OCI-LY7 (cell line): Measurements from ENCODE around the gene GLIS1.
"Not testable (repeated sequence)": the region's sequence is repeated elsewhere in the genome, so short reads cannot be mapped to it uniquely, and the experiment has no call there.

ENCODE experiments used
- CTCF ChIP-seq: fragments of 200-600 bp; sonication (generic); conservative IDR thresholded peaks from 2 replicates; pipeline ENCODE4 v1.5.1; 2014; ENCODE audit warnings: mild to moderate bottlenecking, antibody characterized with exemption, low read length, moderate library complexity, mixed read lengths
- EZH2phosphoT487 ChIP-seq: fragments of 200-600 bp; sonication (generic); IDR thresholded peaks from 2 replicates; pipeline ENCODE4 v1.6.1; 2018; ENCODE audit warnings: low read depth, borderline replicate concordance, mild to moderate bottlenecking, mixed run types, antibody characterized with exemption, low read length, moderate library complexity, mixed read lengths

GRCh38 chr1:53647915-53648314 lies 91.0 kb downstream of the GLIS1 start:
- TF ChIP-seq CTCF, EZH2phosphoT487: not testable (repeated sequence)
